HepG2 (cell line): ENCODE data around the gene RAB5B. TPM values are rescaled to one million over a fixed set of nuclear protein-coding genes. Genes with fewer than 3 reads are reported as not detected.
A peak's percentile ranks its signal among the peaks of the same experiment; 100 is the strongest.

Source experiments
- ATAC-seq: fragments of 200-7000 bp; cut with Tn5 transposase; 3 replicates; pipeline ENCODE4 v1.9.1; 2020; ENCODE audit warnings: mild to moderate bottlenecking, moderate library complexity
- BruUV-seq: library from RNA; stranded (reverse); fragments of 400-500 nt; replicated peaks from 2 replicates; lab custom pipeline; 2021; lab: Mats Ljungman, UMichigan
- CTCF ChIA-PET: fragments of 300-600 bp; formaldehyde crosslinking; extraction: SDS; loops from one replicate; lab custom pipeline; 2021; ENCODE audit warnings: low total read pairs, inconsistent platforms, low intra/inter-chr PET ratio; lab: Yijun Ruan, JAX
- POLR2A ChIA-PET: fragments of 350-600 bp; sonication (Branson Sonifier 250); formaldehyde crosslinking; loops from one replicate; lab custom pipeline; 2020; ENCODE audit warnings: antibody characterized with exemption, inconsistent platforms; lab: Yijun Ruan, JAX
- DNase-seq: peaks from one replicate; pipeline ENCODE4 v3.0.0-alpha.2; 2015; ENCODE audit warnings: low spot score
- FAIRE-seq: peaks from 3 replicates; lab custom pipeline; 2011; peaks lifted over from hg19 to GRCh38; lab: Jason Lieb, UNC
- H2AFZ ChIP-seq: one replicate; pipeline ENCODE4 v1.6.1; 2011; ENCODE audit warnings: low read length, inconsistent platforms
- H3K27ac ChIP-seq: fragments of 300-600 bp; 3 replicates; pipeline ENCODE4 v1.8.0; 2011; ENCODE audit warnings: mixed run types, mild to moderate bottlenecking, mixed read lengths, low read length, inconsistent platforms; ENCODE audit not compliant: insufficient read depth; ENCODE audit errors: extremely low read length
- H3K27me3 ChIP-seq, 2 experiments: fragments of 200-600 bp in 1 of 2; 2 replicates in 1 of 2; 3 replicates in 1 of 2; pipeline versions ENCODE4 v1.6.0 to v1.8.0; 2011; ENCODE audit warnings: low read length in 2 of 2, mild to moderate bottlenecking in 2 of 2, moderate library complexity in 2 of 2, inconsistent platforms in 1 of 2; ENCODE audit not compliant: insufficient read depth in 2 of 2, control insufficient read depth in 1 of 2
- H3K36me3 ChIP-seq, 2 experiments: fragments of 200-600 bp in 1 of 2; replicated peaks in 1 of 2; 2 replicates in 1 of 2; 3 replicates in 1 of 2; pipeline versions ENCODE4 v1.5.1 to v1.8.0; 2011; ENCODE audit warnings: low read length in 2 of 2, inconsistent platforms in 1 of 2; ENCODE audit not compliant: insufficient read depth in 2 of 2, control insufficient read depth in 1 of 2
- H3K4me1 ChIP-seq: 2 replicates; pipeline ENCODE4 v1.5.1; 2012; ENCODE audit warnings: low read length, inconsistent platforms; ENCODE audit not compliant: insufficient read depth
- H3K4me2 ChIP-seq: 2 replicates; pipeline ENCODE4 v1.6.0; 2011; ENCODE audit warnings: low read depth, low read length, inconsistent platforms
- H3K4me3 ChIP-seq, 3 experiments: fragments of 200-600 bp in 1 of 3; sonication (generic), shearing (Covaris generic) in 1 of 3; replicated peaks in 1 of 3; 2 replicates each; pipeline ENCODE4 v1.5.1; 2011 to 2016; ENCODE audit warnings: low read length in 3 of 3, inconsistent platforms in 2 of 3, low read depth in 2 of 3, mild to moderate bottlenecking in 2 of 3, control low read depth in 1 of 3, mixed read lengths in 1 of 3; ENCODE audit not compliant: insufficient read depth in 1 of 3
- H3K79me2 ChIP-seq: one replicate; pipeline ENCODE4 v1.6.1; 2011; ENCODE audit warnings: low read length, inconsistent platforms; ENCODE audit not compliant: insufficient read depth
- H3K9ac ChIP-seq: 2 replicates; pipeline ENCODE4 v1.6.0; 2011; ENCODE audit warnings: mild to moderate bottlenecking, low read depth, low read length, inconsistent platforms; ENCODE audit not compliant: insufficient read depth
- H3K9me3 ChIP-seq: 2 replicates; pipeline ENCODE4 v1.5.1; 2012; ENCODE audit warnings: mild to moderate bottlenecking, low read length
- H4K20me1 ChIP-seq: 2 replicates; pipeline ENCODE4 v1.6.0; 2011; ENCODE audit warnings: inconsistent platforms, mild to moderate bottlenecking, low read length, moderate library complexity; ENCODE audit not compliant: insufficient read depth
- GABPA ChIP-seq, 2 experiments: IDR thresholded peaks; 2 replicates each; pipeline ENCODE4 v1.6.1; 2011 to 2016; ENCODE audit warnings: low read depth in 2 of 2, low read length in 1 of 2, missing biosample characterization in 1 of 2, missing genetic modification characterization in 1 of 2
- HOXD1 ChIP-seq: sonication (generic); formaldehyde crosslinking; IDR thresholded peaks from 2 replicates; pipeline ENCODE4 v1.5.0; 2020; ENCODE audit warnings: missing genetic modification reagents
- KLF15 ChIP-seq: sonication (generic); formaldehyde crosslinking; IDR thresholded peaks from 2 replicates; pipeline ENCODE4 v1.8.1; 2023; ENCODE audit warnings: borderline replicate concordance, mild to moderate bottlenecking, inconsistent platforms, missing genetic modification reagents, mixed read lengths
- MED1 ChIP-seq: sonication (generic); formaldehyde crosslinking; IDR thresholded peaks from 2 replicates; pipeline ENCODE4 v1.4.0; 2020; ENCODE audit warnings: missing genetic modification reagents
- NFYC ChIP-seq: IDR thresholded peaks from 2 replicates; pipeline ENCODE4 v1.6.1; 2016; ENCODE audit warnings: missing genetic modification reagents, missing compliant biosample characterization
- NR2F1 ChIP-seq, 2 experiments: fragments of 450-650 bp in 1 of 2; formaldehyde crosslinking in 1 of 2; IDR thresholded peaks; 2 replicates each; pipeline versions ENCODE4 v1.5.0 to v1.6.1; 2016 to 2020; ENCODE audit warnings: mild to moderate bottlenecking in 1 of 2, missing compliant biosample characterization in 1 of 2, missing genetic modification reagents in 1 of 2, moderate library complexity in 1 of 2
- YY1 ChIP-seq: IDR thresholded peaks from 2 replicates; pipeline ENCODE4 v1.6.1; 2011; ENCODE audit warnings: low read length, low read depth, moderate library complexity, mild to moderate bottlenecking; ENCODE audit not compliant: insufficient read depth, insufficient replicate concordance
- ZNF101 ChIP-seq: sonication (generic); formaldehyde crosslinking; IDR thresholded peaks from 2 replicates; pipeline ENCODE4 v1.4.0; 2020; ENCODE audit warnings: mild to moderate bottlenecking, low read depth, missing genetic modification reagents, borderline replicate concordance
- ZNF33B ChIP-seq: sonication (generic); formaldehyde crosslinking; IDR thresholded peaks from 2 replicates; pipeline ENCODE4 v1.5.1; 2020; ENCODE audit warnings: mild to moderate bottlenecking, missing genetic modification reagents
- ZNF737 ChIP-seq: sonication (generic); formaldehyde crosslinking; IDR thresholded peaks from 2 replicates; pipeline ENCODE4 v1.5.0; 2020; ENCODE audit warnings: missing genetic modification reagents, mild to moderate bottlenecking, borderline replicate concordance
- ZSCAN9 ChIP-seq: IDR thresholded peaks from 2 replicates; pipeline ENCODE4 v1.6.1; 2016; ENCODE audit warnings: borderline replicate concordance
- WGBS: methylation state at CpG from one replicate; pipeline ENCODE4 v1.1.6; 2017; ENCODE audit warnings: low lambda C conversion rate; 5-methylcytosine and 5-hydroxymethylcytosine counted together
- in situ Hi-C: cut with HindIII; loops from 2 replicates; pipeline ENCODE4 v1.10.0; 2017; ENCODE audit warnings: low pct_unique_long_range_greater_than_20kb; ENCODE audit not compliant: extremely low pct_ligation_motif_present
- intact Hi-C: fragments of 100-400 bp; cut with micrococcal nuclease; formaldehyde crosslinking; loops from one replicate; pipeline ENCODE4 v1.10.0; 2022; ENCODE audit not compliant: unreplicated experiment
- polyA plus RNA-seq, 8 experiments: library from polyadenylated mRNA; depleted of rRNA in 3 of 8; stranded (reverse) in 7 of 8; unstranded in 1 of 8; fragments of >200 nt; fragmentation: Illumina TruSeq in 4 of 8; extraction: Trizol in 4 of 8; gene quantifications; 2 replicates each; pipeline versions ENCODE4 v1.2.1 to v1.2.3, GENCODE V29; 2011 to 2016; ENCODE audit warnings: low read depth in 4 of 8, missing spikeins in 1 of 8, mixed read lengths in 1 of 8; ENCODE audit not compliant: insufficient read depth in 1 of 8
- total RNA-seq, 5 experiments: library from RNA; depleted of rRNA; stranded (reverse); fragments of >200 nt; fragmentation: Illumina TruSeq; extraction: Trizol; gene quantifications; 2 replicates each; pipeline ENCODE4 v1.2.3, GENCODE V29; 2016; ENCODE audit warnings: low read depth in 1 of 5
- TF ChIP-seq, protein P1 (sequence below): sonication (generic); formaldehyde crosslinking; IDR thresholded peaks from 2 replicates; pipeline ENCODE4 v1.8.1; 2022; ENCODE audit warnings: mild to moderate bottlenecking, missing genetic modification reagents
- TF ChIP-seq, protein P2 (sequence below): sonication (generic); formaldehyde crosslinking; IDR thresholded peaks from 2 replicates; pipeline ENCODE4 v1.8.1; 2023; ENCODE audit warnings: mild to moderate bottlenecking, missing genetic modification reagents
- TF ChIP-seq, protein P3 (sequence below): sonication (generic); formaldehyde crosslinking; IDR thresholded peaks from 2 replicates; pipeline ENCODE4 v1.8.1; 2023; ENCODE audit warnings: mild to moderate bottlenecking, moderate library complexity, missing genetic modification reagents

The RAB5B gene
- total and polyA plus RNA-seq, 2 of the 13 experiments (the other 11 are each of a cell fraction or from before 2014, with no cell fraction given) = 26.0 to 68.3 TPM

DNA sequence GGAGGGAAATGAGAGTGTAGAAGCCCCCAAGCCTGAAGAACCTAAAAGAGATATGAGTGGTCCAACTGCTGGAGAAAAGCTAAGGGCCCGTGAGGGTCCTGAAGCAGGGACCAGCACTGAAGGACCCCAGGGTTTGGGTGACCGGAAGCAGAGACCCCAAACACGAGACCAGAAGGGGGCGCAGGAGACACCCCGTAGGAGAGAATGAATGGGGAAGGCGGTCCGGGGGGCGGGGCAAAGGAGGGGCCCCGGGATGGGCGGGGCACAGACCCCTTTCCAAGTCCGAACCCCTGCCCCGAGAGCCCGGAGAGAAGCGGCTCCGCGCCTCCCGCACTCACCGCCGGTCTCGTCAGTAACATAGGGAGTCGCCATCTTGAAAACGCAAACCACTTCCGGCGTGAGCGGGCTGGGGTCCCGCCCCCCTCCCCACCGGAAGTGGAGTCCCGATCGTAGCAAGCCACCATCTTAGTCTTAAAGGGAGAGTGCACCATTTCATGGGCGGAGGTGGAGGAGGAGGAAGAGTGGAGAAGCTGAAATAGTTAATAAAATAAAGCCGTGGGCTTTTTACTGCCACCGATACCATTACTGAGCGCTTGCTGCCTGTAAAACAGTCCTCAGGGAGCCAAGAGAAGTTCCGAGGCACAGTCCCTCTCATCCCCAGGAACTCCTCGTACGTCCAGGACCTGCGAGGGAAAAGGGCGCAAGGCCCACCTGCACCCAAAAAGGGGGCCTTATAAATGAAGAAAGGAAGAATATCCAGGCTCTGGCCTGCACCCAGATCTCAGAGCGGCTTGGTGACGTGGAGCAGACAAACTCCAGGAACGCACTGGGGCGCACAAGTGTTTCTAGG lies 46.9 kb upstream of the RAB5B start (continued):
- TF ChIP-seq ZNF737 (CRISPR knock-in tag) = no peak
- 0 out of 2 replicates have a peak, but pooled peaks have one; percentile 38 for TF ChIP-seq HOXD1 (CRISPR knock-in tag)
- TF ChIP-seq GABPA (IDR thresholded peaks at IDR 0.05; ENCODE audit: low read depth, low read length) = peak; percentile 83
- TF ChIP-seq GABPA (CRISPR knock-in tag; IDR thresholded peaks at IDR 0.05; ENCODE audit: low read depth) = peak; percentile 96

DNA sequence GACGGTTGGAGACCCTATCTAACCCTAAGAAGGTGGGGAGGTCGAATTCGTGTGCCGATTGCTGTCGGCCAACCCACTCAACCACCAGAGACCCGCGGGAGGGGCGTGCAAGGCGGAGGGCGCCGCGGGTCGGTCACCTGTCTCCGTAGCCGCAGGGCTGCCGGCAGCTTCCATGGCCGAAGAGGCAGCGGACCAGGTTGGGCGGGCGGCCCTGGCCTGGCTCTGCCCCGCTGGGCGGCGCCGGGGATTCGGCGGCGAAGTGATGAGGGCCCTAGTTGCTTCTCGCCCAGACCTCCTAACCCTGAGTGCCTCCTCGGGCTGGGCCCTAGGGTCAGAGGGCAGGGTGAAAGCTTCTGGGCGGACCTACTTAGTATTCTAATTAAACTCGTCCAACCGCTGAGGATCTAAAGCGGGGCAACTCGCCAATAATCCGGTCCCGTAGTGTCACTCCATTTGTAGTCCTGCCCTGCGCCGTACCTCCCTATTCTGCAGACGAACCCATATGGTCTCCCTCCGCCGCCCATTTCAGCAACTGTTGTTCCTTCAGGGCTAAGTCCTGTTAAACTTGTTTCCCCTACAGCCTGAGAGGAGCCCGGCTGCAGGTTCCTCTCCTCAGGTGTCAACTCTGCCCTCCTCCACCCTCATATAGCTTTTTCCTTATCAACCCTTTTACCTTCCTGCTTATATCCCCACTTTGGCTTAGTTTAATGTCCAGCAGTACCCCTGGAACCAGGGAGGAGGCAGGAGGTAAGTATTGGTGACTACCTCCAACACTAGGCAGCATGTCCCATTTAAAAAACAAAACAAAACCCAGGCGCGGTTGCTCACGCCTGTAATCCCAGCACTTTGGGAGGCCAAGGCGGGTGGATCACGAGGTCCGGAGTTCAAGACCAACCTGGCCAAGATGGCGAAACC lies 46.0 kb upstream of the RAB5B start, which contains the start of gene PYM1:
PYM1 (minus strand) TSS at position 307 of the 915 bp plus-strand sequence; CDS start at position 174, 133 bp downstream.
- Histone ChIP-seq H3K79me2 (peaks cover 44% of the 10 kb centered on the region), H3K4me1 (peaks cover 59% of the 10 kb centered on the region), H3K36me3 (no peaks in the 10 kb centered on the region; a peak in 2 of 5 replicates), H3K27me3 (peaks cover 0 to 8% of the 10 kb centered on the region in 2 experiments; a peak in 1 of 5 replicates), H3K4me2 (peak within 1 kb of the TSS; percentile 97), H2AFZ (no peak within 1 kb of the TSS), H4K20me1 (peaks cover 9% of the 10 kb centered on the region; the same call in 1 of the 2 replicates), H3K9me3 (no peaks in the 10 kb centered on the region), H3K4me3 (peak within 1 kb of the TSS; percentile 72 to 90 (median 89)), H3K9ac (peak within 1 kb of the TSS; percentile 96), H3K27ac (peak within 1 kb of the TSS; percentile 96)
- in situ Hi-C loops = loop anchor here (5.0 kb wide), 1 partner anchor 96 kb away; no protein-coding TSS in a partner anchor
- BruUV-seq = TSS peak; percentile 81
- CTCF ChIA-PET = interaction anchor here (1.9 kb wide), 1 partner anchor 12 kb away, joined by 8 read pairs; no protein-coding TSS in a partner anchor
- POLR2A ChIA-PET = interaction anchor here (0.6 to 10.5 kb wide), 19 partner anchors 9 to 207 kb away, joined by 3 to 108 read pairs (median 4); partner anchors contain the start of genes DNAJC14, ORMDL2, RAB5B and RDH5
- peak; percentile 89 for DNase-seq
- WGBS = 0% methylated on average over 18 of the region's 49 CpGs
- ATAC-seq = peak; percentile 72
- intact Hi-C loops = loop anchor here (1.0 kb wide), 2 partner anchors 99 to 111 kb away; partner anchors contain the start of genes DNAJC14 and SARNP
- FAIRE-seq = no peak
- TF ChIP-seq YY1 (peak; percentile 57), ZNF33B (peak; percentile 63; the same call in 1 of the 2 replicates), MED1 (CRISPR knock-in tag) (no peak), ZNF101 (no peak), NR2F1 (CRISPR knock-in tag; IDR thresholded peaks at IDR 0.05) (peak; percentile 74 to 89), KLF15 (CRISPR knock-in tag) (0 out of 2 replicates have a peak, but pooled peaks have one; percentile 13), NFYC (CRISPR knock-in tag) (peak; percentile 54; the same call in 1 of the 2 replicates), ZSCAN9 (CRISPR knock-in tag) (peak; percentile 49; the same call in 1 of the 2 replicates)
- TF ChIP-seq, protein P1, sequence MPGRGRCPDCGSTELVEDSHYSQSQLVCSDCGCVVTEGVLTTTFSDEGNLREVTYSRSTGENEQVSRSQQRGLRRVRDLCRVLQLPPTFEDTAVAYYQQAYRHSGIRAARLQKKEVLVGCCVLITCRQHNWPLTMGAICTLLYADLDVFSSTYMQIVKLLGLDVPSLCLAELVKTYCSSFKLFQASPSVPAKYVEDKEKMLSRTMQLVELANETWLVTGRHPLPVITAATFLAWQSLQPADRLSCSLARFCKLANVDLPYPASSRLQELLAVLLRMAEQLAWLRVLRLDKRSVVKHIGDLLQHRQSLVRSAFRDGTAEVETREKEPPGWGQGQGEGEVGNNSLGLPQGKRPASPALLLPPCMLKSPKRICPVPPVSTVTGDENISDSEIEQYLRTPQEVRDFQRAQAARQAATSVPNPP (CRISPR knock-in tag) = no peak
- TF ChIP-seq, protein P2, sequence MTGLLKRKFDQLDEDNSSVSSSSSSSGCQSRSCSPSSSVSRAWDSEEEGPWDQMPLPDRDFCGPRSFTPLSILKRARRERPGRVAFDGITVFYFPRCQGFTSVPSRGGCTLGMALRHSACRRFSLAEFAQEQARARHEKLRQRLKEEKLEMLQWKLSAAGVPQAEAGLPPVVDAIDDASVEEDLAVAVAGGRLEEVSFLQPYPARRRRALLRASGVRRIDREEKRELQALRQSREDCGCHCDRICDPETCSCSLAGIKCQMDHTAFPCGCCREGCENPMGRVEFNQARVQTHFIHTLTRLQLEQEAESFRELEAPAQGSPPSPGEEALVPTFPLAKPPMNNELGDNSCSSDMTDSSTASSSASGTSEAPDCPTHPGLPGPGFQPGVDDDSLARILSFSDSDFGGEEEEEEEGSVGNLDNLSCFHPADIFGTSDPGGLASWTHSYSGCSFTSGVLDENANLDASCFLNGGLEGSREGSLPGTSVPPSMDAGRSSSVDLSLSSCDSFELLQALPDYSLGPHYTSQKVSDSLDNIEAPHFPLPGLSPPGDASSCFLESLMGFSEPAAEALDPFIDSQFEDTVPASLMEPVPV (CRISPR knock-in tag) = no peak
- TF ChIP-seq, protein P3, sequence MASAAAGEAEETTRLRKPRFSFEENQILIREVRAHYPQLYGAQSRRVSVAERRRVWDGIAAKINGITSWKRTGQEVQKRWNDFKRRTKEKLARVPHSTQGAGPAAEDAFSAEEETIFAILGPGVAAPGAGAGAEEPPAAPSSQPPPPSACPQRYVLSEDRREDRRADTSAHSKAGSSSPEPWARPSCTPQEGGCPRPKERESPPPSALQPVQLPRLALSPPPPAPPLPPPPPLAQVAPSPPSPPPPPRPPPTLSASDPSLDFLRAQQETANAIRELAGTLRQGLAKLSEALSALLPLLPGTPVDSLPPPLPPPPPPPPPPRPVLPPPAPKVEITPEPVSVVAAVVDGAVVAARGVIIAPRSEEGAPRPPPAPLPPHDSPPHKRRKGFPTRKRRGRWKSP = peak; percentile 44; the same call in 1 of the 2 replicates
